Natural killer cell (primary cell): ENCODE measurements around the gene WDR49. TPM values are rescaled to one million over a fixed set of nuclear protein-coding genes. Genes with fewer than 3 reads are reported as not detected.

Experiments
- ATAC-seq, 3 donors: fragments of 150-1000 bp in 2 of 3; fragments of 200-7000 bp in 1 of 3; cut with Tn5 transposase; 1 replicate in 1 of 3; 2 replicates in 2 of 3; pipeline ENCODE4 v1.10.0; 2021; ENCODE audit warnings: mild to moderate bottlenecking in 2 of 3, moderate library complexity in 2 of 3
- DNase-seq, 2 donors: peaks; one replicate each; pipeline versions ENCODE4 v3.0.0 to v3.0.0-alpha.2; 2013 to 2021; ENCODE audit warnings: mixed read lengths in 1 of 2
- H3K27ac ChIP-seq: one replicate; pipeline ENCODE4 v1.5.1; 2013; ENCODE audit warnings: mild to moderate bottlenecking, low read length
- H3K27me3 ChIP-seq: one replicate; pipeline ENCODE4 v1.6.1; 2013; ENCODE audit warnings: low read length; ENCODE audit not compliant: control insufficient read depth, insufficient read depth
- H3K36me3 ChIP-seq: one replicate; pipeline ENCODE4 v1.6.1; 2013; ENCODE audit warnings: low read length; ENCODE audit not compliant: control insufficient read depth, insufficient read depth
- H3K4me1 ChIP-seq: one replicate; pipeline ENCODE4 v1.6.1; 2013; ENCODE audit warnings: low read length; ENCODE audit not compliant: control insufficient read depth, insufficient read depth
- H3K4me3 ChIP-seq: one replicate; pipeline ENCODE4 v1.5.1; 2013; ENCODE audit warnings: low read length
- H3K9me3 ChIP-seq: one replicate; pipeline ENCODE4 v1.6.1; 2013; ENCODE audit warnings: low read length; ENCODE audit not compliant: control insufficient read depth, insufficient read depth
- H3K27ac Mint-ChIP-seq, 2 donors: one replicate each; pipeline ENCODE4 v1.8.0; 2022; ENCODE audit warnings: mild to moderate bottlenecking in 2 of 2, mixed read lengths in 2 of 2, moderate library complexity in 1 of 2
- H3K27me3 Mint-ChIP-seq, 2 donors: one replicate each; pipeline ENCODE4 v1.8.0; 2022; ENCODE audit warnings: low read depth in 2 of 2, mixed read lengths in 2 of 2
- H3K36me3 Mint-ChIP-seq: one replicate; pipeline ENCODE4 v1.8.0; 2022; ENCODE audit warnings: mixed read lengths
- H3K4me1 Mint-ChIP-seq, 2 donors: one replicate each; pipeline ENCODE4 v1.8.0; 2022; ENCODE audit warnings: mixed read lengths in 2 of 2
- H3K4me3 Mint-ChIP-seq: one replicate; pipeline ENCODE4 v1.8.0; 2022; ENCODE audit warnings: mild to moderate bottlenecking, moderate library complexity, mixed read lengths
- H3K9me3 Mint-ChIP-seq, 2 donors: one replicate each; pipeline ENCODE4 v1.8.0; 2022; ENCODE audit warnings: mixed read lengths in 2 of 2
- CTCF ChIP-seq: fragments of 200-600 bp; IDR thresholded peaks from one replicate; pipeline ENCODE4 v1.8.0; 2022; ENCODE audit warnings: antibody characterized with exemption
- WGBS: methylation state at CpG from one replicate; pipeline ENCODE4 v1.1.7; 2013; ENCODE audit warnings: missing lambda C conversion rate; ENCODE audit not compliant: insufficient coverage; 5-methylcytosine and 5-hydroxymethylcytosine counted together
- intact Hi-C: fragments of 100-400 bp; cut with micrococcal nuclease; formaldehyde crosslinking; loops from one replicate; pipeline ENCODE4 v1.14.2; 2022
- total RNA-seq, 4 donors: library from RNA; stranded (reverse); fragments of 120-200 nt in 1 of 4; gene quantifications; one replicate each; pipeline versions ENCODE4 v1.2.3 to v1.2.4, GENCODE V29; 2013 to 2022

Gene WDR49
- total RNA-seq, 3 donors from 2014 or later (not counting 1 experiment from before 2014, with no cell fraction given): 1.4 to 1.9 (median 1.5) TPM

- DNase-seq (peak in 1 of 2 donors; percentile 61), ATAC-seq (peak; percentile 79 to 90 (median 88))
- intact Hi-C loops: no loop called here
- H3K27ac ChIP-seq: peak overlapping the region; percentile 11
- H3K36me3 Mint-ChIP-seq: peaks cover 22% of the 10 kb centered on the region
- WGBS: 0% methylated on average over 2 of the region's 3 CpGs
- no peaks in the 10 kb centered on the region for H3K9me3 ChIP-seq
- peaks cover 48% of the 10 kb centered on the region for H3K36me3 ChIP-seq
- no peaks in the 10 kb centered on the region for H3K9me3 Mint-ChIP-seq
- H3K27me3 Mint-ChIP-seq: no peaks in the 10 kb centered on the region
- peaks cover 4% of the 10 kb centered on the region for H3K4me1 ChIP-seq
- peak overlapping the region; percentile 28 for H3K4me3 Mint-ChIP-seq
- no peak overlapping the region for H3K4me3 ChIP-seq
- peak overlapping the region; percentile 81 to 83 for H3K27ac Mint-ChIP-seq
- TF ChIP-seq CTCF: no peak
- H3K27me3 ChIP-seq: no peaks in the 10 kb centered on the region
- H3K4me1 Mint-ChIP-seq: peaks cover 9 to 25% of the 10 kb centered on the region in 2 donors
Measured at GRCh38 chr3:167691366-167691765, 37.6 kb upstream of the WDR49 start.

- Histone ChIP-seq H3K4me3 (no peak overlapping the region), H3K36me3 (peaks cover 46% of the 10 kb centered on the region), H3K27ac (no peak overlapping the region), H3K4me1 (no peaks in the 10 kb centered on the region), H3K9me3 (no peaks in the 10 kb centered on the region), H3K27me3 (no peaks in the 10 kb centered on the region)
- H3K4me1 Mint-ChIP-seq: peaks cover 0 to 7% of the 10 kb centered on the region in 2 donors
- DNase-seq (peak in 1 of 2 donors; percentile 80), ATAC-seq (peak; percentile 77 to 79 (median 78))
- TF ChIP-seq CTCF: peak; percentile 93
- no peaks in the 10 kb centered on the region for H3K27me3 Mint-ChIP-seq
- peaks cover 5% of the 10 kb centered on the region for H3K36me3 Mint-ChIP-seq
- peak overlapping the region in 1 of 2 donors; percentile 53 for H3K27ac Mint-ChIP-seq
- intact Hi-C loops: loop anchor here (1.0 kb wide), 1 partner anchor 304 kb away; the partner anchor contains the start of gene ZBBX
- no peak overlapping the region for H3K4me3 Mint-ChIP-seq
- H3K9me3 Mint-ChIP-seq: no peaks in the 10 kb centered on the region
Measured at GRCh38 chr3:167684388-167684993, 30.7 kb upstream of the WDR49 start.

- peaks cover 24% of the 10 kb centered on the region for H3K36me3 Mint-ChIP-seq
Measured at GRCh38 chr3:167679526-167679925, 25.8 kb upstream of the WDR49 start.

More at GRCh38 chr3:167679526-167679925, 25.8 kb upstream of the WDR49 start:
- intact Hi-C loops: no loop called here
- WGBS: no CpG with 5 or more reads among the region's 4 CpGs
- DNase-seq (no peak), ATAC-seq (no peak)
- Histone ChIP-seq H3K27ac (no peak overlapping the region), H3K4me3 (no peak overlapping the region), H3K9me3 (peaks cover 7% of the 10 kb centered on the region), H3K36me3 (peaks cover 57% of the 10 kb centered on the region), H3K27me3 (no peaks in the 10 kb centered on the region), H3K4me1 (no peaks in the 10 kb centered on the region)
- no peak for TF ChIP-seq CTCF
- Mint-ChIP-seq H3K9me3 (peaks cover 2 to 12% of the 10 kb centered on the region in 2 donors), H3K4me3 (no peak overlapping the region), H3K4me1 (peaks cover 0 to 5% of the 10 kb centered on the region in 2 donors), H3K27me3 (no peaks in the 10 kb centered on the region), H3K27ac (peak overlapping the region in 1 of 2 donors; percentile 64)
